Endothelial cell of hepatic sinusoid (primary cell): ENCODE results near the gene IL9.

Source experiments
- in situ Hi-C: cut with HindIII; loops from 2 replicates; pipeline ENCODE4 v1.10.0; 2017; ENCODE audit warnings: low sequenced_read_pairs

The IL9 gene

DNA sequence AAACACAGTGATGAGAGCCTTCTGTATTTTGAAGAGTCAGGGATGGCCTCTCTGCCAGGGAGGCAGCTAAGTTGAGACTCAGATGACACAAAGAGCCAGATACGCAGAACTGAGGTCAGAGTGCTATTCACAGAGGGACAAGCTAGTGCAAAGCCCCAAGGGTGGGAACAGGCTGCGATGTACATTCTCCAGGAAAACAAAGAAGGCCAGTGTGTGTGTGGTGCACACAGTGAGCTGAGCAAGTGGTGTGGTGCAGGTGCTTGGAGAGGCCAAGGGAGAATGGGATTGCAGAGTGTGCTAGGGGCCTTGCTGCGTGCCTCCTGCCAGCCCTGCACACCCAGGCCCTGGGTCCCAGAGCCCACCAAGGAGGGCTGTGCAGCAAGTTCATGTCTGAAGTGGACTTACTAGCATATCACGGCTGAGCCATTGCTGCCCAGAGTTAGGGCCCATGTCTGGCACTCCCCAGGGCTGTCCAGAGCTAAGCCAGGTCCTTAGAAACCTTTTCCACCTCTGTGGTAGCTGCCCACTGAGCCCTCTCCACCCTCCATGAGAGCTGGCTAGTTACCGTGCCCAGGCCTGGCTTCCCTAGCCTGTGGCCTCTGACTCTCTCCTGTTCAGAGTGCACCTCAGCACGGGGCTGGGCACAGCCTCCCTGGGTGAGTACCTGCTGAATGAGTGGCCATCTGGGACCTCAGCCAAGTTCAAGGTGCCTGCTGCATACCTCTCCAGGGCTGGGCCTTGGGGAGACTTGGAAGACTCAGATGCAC, 51.9 kb downstream of the IL9 start:
- in situ Hi-C loops = no loop called here

DNA sequence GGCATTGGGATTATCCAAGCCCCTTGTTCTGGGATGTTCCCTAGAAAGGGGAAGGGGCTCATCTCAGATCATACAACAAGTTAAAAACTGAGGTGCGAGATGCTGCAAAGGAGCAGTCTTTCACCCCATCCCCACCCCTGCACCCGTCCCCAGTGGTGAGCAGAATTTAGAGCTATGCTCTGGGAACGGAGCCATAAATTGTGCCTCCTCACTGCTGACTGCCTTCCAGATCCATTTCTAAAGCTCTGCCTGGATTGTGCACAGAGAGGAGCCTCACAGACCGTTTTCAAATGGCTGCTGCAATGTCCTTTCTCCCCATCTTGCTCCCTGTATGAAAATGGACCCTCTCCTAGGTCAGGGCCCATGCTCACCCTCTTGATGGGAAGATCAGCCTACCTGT, 52.9 kb downstream of the IL9 start:
- in situ Hi-C loops = no loop called here
